Endothelial cell (in vitro differentiated cells): ENCODE measurements around the gene SERPINA1. TPM values are rescaled to one million over a fixed set of nuclear protein-coding genes. Genes with fewer than 3 reads are reported as not detected.

ENCODE experiments used
- DNase-seq: peaks from one replicate; pipeline ENCODE4 v3.0.0; 2021; ENCODE audit warnings: low spot score
- H3K27ac Mint-ChIP-seq: one replicate; pipeline ENCODE4 v1.8.0; 2021; ENCODE audit warnings: mixed read lengths, inconsistent platforms; ENCODE audit not compliant: unreplicated experiment
- H3K27me3 Mint-ChIP-seq: one replicate; pipeline ENCODE4 v1.8.0; 2021; ENCODE audit warnings: mild to moderate bottlenecking, moderate library complexity, mixed read lengths, inconsistent platforms; ENCODE audit not compliant: unreplicated experiment
- H3K36me3 Mint-ChIP-seq: one replicate; pipeline ENCODE4 v1.8.0; 2021; ENCODE audit warnings: mild to moderate bottlenecking, low read depth, mixed read lengths, inconsistent platforms; ENCODE audit not compliant: unreplicated experiment
- H3K4me1 Mint-ChIP-seq: one replicate; pipeline ENCODE4 v1.8.0; 2021; ENCODE audit warnings: mild to moderate bottlenecking, mixed read lengths, inconsistent platforms; ENCODE audit not compliant: unreplicated experiment
- H3K4me3 Mint-ChIP-seq: one replicate; pipeline ENCODE4 v1.8.0; 2021; ENCODE audit warnings: mild to moderate bottlenecking, mixed read lengths, inconsistent platforms; ENCODE audit not compliant: unreplicated experiment
- H3K9me3 Mint-ChIP-seq: one replicate; pipeline ENCODE4 v1.8.0; 2021; ENCODE audit warnings: mixed read lengths, inconsistent platforms; ENCODE audit not compliant: unreplicated experiment
- CTCF ChIP-seq: fragments of 200-600 bp; sonication (generic); IDR thresholded peaks from one replicate; pipeline ENCODE4 v1.5.0; 2021; ENCODE audit warnings: antibody characterized with exemption; ENCODE audit not compliant: unreplicated experiment
- total RNA-seq: library from RNA; stranded (reverse); fragmentation: NEBNext Ultra II Directional; extraction: Animal tissue kit (Norgen Biotek cat#: 25700); gene quantifications from one replicate; pipeline ENCODE4 v1.2.1, GENCODE V29; 2021; ENCODE audit not compliant: unreplicated experiment

SERPINA1 gene
- total RNA-seq, 1 donor from 2014 or later, result not detected

DNA sequence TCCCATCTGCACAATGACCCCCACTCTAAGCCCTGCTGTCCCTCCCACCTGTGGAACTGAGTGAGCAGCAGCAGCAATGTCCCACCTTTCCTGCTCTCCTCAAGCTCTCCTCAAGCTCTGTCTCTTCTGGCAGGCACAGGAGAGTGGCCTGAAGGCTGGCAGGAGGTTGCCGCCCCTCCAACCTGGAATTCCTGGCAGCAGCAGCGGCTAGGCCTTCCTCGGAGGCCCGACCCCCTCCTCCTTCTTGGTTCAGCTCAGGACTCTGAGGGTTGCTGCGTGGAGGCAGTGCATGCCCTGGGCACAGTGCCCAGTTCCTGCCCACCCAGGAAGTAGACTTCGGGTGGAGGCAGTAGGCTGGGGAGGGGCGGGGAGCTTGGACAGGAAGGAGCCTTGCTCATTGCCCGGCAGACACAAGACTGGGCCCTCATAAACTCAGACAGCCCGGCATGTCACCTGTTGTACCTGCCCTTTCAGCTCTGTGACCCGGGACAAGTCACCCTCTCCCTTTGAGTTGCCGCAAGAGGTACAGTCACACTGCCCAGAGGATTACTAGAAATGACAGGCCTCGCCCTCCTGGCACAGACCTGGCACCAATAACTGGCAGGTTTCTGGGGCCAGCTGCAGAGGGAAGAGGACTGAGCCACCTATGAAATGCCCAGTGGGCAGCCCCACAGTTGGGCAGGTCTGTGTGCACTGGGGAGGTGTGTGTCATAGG is 2.1 kb upstream of the SERPINA1 start:
- Mint-ChIP-seq H3K27me3 (peaks cover 8% of the 10 kb centered on the region), H3K27ac (no peak overlapping the region), H3K9me3 (no peaks in the 10 kb centered on the region), H3K4me3 (no peak overlapping the region), H3K36me3 (no peaks in the 10 kb centered on the region), H3K4me1 (peaks cover 3% of the 10 kb centered on the region)
- DNase-seq, result no peak
- no peak for TF ChIP-seq CTCF

GRCh38 chr14:94389731-94390371 is 1.4 kb upstream of the SERPINA1 start:
- Mint-ChIP-seq H3K4me3 (no peak overlapping the region), H3K36me3 (no peaks in the 10 kb centered on the region), H3K9me3 (no peaks in the 10 kb centered on the region), H3K27ac (no peak overlapping the region), H3K4me1 (peaks cover 3% of the 10 kb centered on the region), H3K27me3 (peaks cover 8% of the 10 kb centered on the region)
- no peak for TF ChIP-seq CTCF
- DNase-seq, result no peak

GRCh38 chr14:94389104-94389469 is 685 bp upstream of the SERPINA1 start:
- Mint-ChIP-seq H3K36me3 (no peaks in the 10 kb centered on the region), H3K9me3 (no peaks in the 10 kb centered on the region), H3K4me1 (peaks cover 3% of the 10 kb centered on the region), H3K27me3 (peaks cover 8% of the 10 kb centered on the region), H3K27ac (no peak overlapping the region), H3K4me3 (no peak overlapping the region)
- TF ChIP-seq CTCF, result no peak
- no peak for DNase-seq

- H3K4me1 Mint-ChIP-seq, result peaks cover 3% of the 10 kb centered on the region
- no peak for TF ChIP-seq CTCF
- no peaks in the 10 kb centered on the region for H3K9me3 Mint-ChIP-seq
- no peaks in the 10 kb centered on the region for H3K36me3 Mint-ChIP-seq
- no peak for DNase-seq
- peaks cover 8% of the 10 kb centered on the region for H3K27me3 Mint-ChIP-seq
- no peak overlapping the region for H3K4me3 Mint-ChIP-seq
- H3K27ac Mint-ChIP-seq, result no peak overlapping the region
These were observed 397 bp downstream of the SERPINA1 start for GRCh38 chr14:94388027-94388383.
